Loucy (cell line): ENCODE measurements around the gene PPP2R5E.

Experiments
- EZH2phosphoT487 ChIP-seq: fragments of 200-600 bp; IDR thresholded peaks from 2 replicates; pipeline ENCODE4 v1.6.1; 2018; ENCODE audit warnings: antibody characterized with exemption, mild to moderate bottlenecking, moderate library complexity, borderline replicate concordance
- TF ChIP-seq, protein P1 (sequence below): fragments of 200-600 bp; sonication (generic); conservative IDR thresholded peaks from 2 replicates; pipeline ENCODE4 v1.5.1; 2014; ENCODE audit warnings: mild to moderate bottlenecking, antibody characterized with exemption, low read length

DNA sequence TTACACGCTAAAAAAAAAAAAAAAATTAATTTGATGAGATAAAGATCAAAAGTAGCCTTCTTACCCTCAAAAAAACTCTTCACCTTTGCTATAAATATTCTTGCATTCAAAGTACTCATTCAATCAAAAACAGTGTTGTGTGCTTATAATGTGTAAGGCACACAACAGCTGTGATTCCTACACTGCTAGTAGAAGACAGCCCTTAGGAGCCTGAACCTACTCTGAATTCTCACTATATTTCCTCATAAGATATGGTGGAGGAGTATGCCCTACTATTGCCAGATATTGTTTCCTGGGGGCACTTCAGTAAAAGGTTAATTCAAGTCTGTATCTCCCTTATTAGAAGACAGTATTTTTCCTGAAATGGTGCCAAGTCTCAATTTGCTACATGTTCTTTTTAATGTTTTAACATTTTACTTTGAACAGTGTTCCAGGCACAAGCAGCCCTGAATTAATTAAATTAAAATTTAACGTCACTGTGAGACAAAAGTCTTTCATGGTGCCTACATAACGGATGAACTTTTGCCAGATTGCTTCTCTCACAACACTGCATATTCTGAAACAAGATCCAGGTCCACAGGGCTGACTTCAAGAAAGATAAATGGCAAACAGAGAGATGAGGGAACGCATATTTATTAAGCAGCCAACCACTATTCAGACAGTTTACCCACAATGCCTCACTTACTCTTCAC lies 19.3 kb downstream of the PPP2R5E start:
- TF ChIP-seq, protein P1, sequence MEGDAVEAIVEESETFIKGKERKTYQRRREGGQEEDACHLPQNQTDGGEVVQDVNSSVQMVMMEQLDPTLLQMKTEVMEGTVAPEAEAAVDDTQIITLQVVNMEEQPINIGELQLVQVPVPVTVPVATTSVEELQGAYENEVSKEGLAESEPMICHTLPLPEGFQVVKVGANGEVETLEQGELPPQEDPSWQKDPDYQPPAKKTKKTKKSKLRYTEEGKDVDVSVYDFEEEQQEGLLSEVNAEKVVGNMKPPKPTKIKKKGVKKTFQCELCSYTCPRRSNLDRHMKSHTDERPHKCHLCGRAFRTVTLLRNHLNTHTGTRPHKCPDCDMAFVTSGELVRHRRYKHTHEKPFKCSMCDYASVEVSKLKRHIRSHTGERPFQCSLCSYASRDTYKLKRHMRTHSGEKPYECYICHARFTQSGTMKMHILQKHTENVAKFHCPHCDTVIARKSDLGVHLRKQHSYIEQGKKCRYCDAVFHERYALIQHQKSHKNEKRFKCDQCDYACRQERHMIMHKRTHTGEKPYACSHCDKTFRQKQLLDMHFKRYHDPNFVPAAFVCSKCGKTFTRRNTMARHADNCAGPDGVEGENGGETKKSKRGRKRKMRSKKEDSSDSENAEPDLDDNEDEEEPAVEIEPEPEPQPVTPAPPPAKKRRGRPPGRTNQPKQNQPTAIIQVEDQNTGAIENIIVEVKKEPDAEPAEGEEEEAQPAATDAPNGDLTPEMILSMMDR: no peak
- TF ChIP-seq EZH2phosphoT487: no peak
